HS-27A (cell line): Measurements from ENCODE around the gene FBN3.
"Not testable (repeated sequence)": the region's sequence is repeated elsewhere in the genome, so short reads cannot be mapped to it uniquely, and the experiment has no call there.

Experiments
- DNase-seq: peaks from one replicate; pipeline ENCODE4 v3.0.0-alpha.2; 2012; ENCODE audit warnings: low read depth, missing footprints

FBN3 gene

DNA sequence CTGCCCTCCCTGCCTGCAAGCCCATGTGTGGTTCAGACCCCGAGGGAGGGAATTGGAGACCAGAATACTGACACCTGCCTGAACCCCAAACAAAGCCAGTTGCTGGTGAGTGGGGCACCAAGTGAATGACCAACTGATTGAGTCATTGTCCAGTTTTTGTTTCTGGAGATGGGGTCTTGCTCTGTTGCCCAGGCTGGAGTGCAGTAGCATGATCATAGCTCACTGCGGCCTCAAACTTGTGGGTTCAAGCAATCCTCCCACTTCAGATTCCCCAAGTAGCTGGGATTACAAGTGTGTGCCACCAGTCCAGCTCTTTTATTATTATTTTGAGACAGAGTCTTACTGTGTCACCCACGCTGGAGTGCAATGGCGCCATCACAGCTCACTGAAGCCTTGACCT is 92.9 kb downstream of the FBN3 start:
- no peak for DNase-seq

DNA sequence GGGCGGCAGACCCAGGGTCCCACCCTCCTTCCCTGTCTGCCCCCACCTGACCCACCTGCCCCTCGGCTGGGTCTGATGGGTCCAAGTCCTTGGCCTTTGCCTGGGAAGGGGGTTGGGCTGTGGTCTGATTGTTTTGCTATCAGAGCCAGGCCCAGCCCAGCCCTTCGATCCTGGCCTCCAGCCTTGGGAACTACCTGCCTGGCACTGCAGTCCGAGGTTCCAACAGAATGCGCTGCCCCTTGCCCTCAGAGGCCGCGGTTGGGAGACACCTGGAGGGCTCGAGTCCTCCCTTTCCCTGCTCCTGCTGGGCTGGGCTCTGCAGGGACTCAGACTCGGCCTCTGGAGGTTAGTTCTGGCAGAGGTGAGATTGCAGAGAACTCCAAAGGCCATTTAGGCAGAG is 95.2 kb downstream of the FBN3 start:
- DNase-seq = no peak

DNA sequence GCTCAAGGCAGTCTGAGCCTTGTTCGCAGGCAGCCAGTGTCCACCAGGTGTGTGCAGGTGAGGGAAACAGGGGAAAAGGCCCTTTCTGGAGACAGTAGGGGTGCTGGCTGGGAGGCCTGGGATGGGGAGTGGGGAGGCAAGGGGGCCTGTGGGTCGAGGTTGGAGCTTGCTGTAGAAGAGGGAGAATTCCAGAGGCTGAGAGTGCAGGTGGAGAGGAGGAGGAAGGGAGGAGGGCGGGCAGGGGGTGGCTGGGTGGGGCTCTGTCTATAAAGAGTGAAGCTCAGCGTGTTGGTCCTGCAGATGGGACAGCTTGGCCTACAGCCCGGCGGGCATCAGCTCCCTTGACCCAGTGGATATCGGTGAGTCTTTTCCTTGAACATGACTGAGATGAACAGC is 96.9 kb downstream of the FBN3 start, which contains the start of gene CCL25:
Gene CCL25, plus strand, starts transcription at position 297 of the 396 bp plus-strand sequence. CDS start 290 bp downstream, outside the sequence.
- no peak for DNase-seq

DNA sequence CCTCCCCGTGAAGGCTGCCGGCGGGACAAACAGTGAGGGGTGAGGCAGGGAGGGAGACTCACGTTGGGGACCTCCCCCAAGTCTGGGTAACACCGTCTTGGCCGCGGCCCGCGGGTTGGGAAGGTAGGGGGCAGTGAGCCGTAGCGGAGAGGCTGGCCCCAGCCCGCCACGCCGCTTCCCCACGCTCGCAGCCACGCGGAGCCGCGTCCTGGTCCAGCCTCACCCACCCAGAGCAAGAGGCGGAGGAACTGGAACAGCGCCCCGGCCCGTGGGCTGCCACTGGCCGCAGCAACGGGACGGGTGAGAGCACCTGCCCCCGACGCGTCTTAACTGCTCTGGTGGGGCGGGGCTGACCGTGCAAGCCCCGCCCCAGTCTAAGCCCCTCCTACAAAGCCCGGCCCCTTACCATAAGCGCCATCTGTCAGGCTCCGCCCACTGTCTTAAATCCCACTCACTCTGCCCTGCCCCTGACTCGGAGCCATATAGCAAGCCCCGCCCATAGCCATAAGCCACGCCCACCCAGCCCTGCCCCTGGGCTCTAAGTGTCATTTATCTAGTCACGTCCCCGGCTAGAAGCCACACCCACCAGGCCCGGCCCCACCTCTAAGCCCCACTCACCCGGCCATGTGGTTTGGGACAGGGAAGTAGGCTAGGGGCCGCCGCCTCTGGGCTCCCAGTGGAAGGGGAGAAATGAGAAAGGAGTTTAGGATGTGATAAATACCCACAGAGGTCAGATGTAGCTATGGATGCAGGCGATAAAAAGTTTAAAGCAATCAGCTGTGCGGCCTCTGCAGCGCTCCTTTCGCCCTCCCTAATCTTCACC is 98.9 kb downstream of the FBN3 start:
- DNase-seq = no peak

DNA sequence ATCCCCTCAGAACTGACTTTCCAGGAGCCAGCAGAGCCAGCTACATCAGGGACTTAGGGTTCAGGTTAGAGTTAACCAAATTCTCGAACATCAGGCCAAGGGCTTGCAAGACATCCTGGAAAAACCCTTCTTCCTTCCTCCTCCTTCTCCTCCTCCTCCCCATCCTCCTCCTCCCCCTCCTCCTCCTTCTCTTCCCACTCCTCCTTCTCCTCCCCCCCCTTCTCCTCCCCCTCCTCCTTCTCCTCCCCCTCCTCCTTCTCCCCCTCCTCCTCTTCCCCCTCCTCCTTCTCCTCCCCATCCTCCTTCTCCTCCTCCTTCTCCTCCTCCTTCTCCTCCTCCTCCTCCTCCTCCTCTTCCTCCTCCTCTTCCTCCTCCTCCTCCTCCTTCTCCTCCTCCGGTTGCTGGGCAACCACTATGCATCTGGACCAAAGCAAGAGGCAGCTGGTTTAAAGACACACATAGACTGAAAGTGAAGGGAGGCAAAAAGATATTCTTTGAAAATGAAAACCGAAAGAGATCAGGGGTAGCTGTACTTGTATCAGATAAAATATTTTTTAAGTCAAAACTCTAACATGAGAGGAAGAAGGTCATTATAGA is 102.7 kb downstream of the FBN3 start:
- DNase-seq = no peak

DNA sequence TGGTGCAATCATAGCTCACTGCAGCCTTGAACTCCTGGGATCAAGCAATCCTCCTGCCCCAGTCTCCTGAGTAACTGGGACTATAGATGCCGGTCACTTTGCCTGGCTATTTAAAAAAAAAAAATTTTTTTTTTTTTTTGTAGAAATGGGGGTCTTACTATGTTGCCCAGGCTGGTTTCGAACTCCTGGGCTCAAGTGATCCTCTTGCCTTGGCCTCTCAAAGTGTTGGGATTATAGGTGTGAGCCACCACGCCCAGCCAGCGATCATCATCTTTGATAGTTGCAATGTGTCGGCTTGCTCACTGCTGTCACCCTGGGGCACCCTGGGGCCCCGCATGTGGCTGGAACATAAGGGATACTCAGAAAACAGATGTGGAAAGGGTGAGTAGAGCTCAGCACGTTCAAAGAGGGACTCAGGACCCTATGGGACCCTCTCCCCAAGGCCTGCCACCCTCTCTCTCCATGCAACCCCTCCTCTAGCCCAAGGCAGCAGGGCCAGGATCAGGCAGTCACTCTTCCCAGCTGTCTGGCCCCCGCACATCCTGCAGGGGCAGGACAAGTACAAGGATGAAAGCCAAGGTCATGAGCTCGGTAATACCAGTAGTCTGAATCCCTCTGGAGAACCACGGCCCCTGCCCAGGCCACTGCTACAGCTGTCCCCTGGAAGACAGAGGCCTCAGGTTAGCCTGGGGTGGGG is 103.4 kb downstream of the FBN3 start:
- no peak for DNase-seq

DNA sequence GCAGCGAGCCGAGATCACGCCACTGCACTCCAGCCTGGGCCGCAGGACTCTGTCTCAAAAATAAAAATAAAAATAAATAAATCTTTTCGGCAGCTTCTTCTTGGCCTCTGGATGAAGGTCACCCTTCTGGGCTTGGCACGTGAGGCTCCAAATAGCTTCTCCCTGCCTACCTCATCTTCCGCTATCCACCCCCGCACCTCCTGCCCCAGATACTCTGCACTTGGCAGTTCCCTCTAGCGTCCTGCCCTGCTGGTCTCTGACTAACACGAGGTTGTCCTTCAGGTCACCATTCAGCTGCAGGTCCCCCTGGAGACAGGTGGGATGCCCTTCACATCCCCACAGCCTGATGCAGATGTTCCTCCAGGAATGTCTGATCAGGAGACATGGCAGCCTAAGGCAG is 105.4 kb downstream of the FBN3 start:
- no peak for DNase-seq

DNA sequence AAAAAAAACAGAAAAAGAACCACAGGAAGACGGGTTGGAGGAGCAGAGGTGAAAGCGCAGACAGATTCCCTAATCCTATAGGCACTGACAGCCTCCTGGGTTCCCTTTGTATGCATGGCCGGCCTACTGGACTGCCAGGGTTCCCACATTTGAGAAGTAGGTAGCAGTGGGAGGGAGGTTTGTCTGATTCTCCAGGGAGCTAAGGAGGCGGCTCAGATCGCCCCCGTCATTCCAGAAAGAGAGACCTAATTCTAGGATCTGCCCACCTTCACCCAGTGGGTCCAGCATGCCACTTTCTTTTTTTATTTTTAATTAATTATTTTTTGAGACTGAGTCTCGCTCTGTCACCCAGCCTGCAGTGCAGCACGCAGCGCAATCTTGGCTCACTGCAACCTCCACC is 106.5 kb downstream of the FBN3 start:
- no peak for DNase-seq

DNA sequence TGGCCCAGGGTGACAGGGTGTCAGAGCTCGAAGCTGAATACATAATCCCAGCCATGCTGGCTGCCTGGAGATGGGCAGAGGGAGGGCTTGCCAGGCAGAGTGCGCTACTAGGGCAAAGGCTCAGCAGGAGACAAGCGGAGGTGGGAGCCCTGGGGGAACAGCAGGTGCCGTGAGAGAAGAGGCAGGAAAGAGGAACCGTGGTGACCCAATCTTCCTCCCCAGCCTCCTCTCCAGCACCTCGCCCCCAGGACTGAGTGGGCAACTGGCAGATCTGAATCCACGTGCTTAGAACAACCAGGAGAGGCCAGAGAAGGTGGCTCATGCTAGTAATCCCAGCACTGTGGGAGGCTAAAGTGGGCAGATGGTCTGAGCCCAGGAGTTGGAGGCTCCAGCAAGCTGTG is 107.9 kb downstream of the FBN3 start:
- DNase-seq = no peak

DNA sequence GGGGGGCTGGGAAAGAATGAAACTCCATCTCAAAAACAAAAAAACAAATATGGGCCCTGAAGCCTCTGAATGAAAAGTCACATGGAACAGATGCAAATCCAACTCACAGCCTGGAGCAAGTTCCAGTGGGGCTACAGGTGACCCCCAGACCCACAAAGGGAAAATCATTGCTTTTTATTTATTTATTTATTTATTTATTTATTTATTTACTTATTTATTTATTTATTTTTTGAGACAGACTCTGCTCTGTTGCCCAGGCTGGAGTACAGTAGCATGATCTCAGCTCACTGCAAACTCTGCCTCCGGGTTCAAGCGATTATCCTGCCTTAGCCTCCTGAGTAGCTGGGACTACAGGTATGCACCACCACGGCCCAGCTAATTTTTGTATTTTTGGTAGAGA is 110.2 kb downstream of the FBN3 start:
- DNase-seq = no peak

DNA sequence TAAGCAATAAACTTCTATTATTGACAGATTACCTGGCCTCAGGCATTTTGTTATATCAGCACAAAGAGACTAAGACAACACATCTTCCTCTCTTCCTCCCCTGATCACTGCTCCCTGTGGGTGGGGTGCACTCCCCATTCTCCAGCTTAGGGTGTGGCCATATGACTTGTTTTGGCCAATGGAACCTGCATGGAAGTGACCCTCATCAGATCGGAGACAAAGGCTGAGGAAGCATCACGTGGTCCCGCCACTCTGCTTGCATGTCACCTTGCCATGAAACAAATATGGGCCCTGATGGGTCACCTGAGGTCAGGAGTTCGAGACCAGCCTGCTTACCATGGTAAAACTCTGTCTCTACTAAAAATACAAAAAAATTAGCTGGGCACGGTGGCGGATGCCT is 110.6 kb downstream of the FBN3 start:
- DNase-seq = no peak

DNA sequence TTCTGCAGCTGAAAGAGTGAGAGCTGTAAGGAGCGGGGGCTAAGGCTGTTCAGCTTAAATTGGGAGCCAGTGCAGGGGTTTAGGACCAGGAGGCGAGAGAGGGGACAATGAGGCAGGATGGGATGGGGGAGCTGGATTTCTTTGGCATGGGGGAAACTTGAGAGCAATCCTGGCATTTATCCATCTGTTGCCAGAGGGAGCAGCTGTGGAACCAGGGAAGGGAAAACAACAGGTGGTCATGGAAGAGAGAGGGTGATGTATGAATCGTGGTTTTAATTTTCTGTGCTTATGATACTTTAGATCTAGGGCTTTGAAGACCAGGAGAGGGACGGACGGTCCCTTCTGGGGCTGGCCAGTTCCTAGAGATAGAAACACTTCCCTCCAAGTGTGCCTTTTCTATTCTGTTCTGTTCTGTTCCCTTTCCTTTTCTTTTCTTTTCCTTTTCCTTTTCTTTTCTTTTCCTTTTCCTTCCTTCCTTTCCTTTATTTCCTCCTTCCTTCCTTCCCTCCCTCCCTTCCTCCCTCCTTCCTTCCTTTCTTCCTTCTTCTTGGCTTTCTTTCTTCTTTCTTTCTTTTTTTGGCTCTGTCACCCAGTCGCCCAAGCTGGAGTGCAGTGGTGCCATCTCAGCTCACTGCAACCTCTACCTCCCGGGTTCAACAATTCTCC is 112.8 kb downstream of the FBN3 start:
- DNase-seq = no peak

DNA sequence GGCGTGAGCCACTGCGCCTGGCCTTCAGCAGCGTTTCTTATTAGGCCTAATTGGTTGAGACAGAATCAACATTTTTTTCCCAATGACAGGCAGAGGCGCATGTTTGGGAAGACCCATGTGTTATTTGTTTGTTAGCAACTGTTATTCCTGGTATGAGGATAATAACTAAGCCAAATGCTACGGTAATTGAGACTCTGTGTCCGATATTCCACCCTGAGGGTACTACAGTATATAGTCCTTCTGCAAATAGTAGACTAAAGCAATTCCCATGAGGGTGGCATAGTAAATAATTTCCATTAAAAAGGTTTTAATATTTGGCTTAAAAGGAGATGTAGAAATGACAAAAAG is 115.2 kb downstream of the FBN3 start:
- no peak for DNase-seq

DNA sequence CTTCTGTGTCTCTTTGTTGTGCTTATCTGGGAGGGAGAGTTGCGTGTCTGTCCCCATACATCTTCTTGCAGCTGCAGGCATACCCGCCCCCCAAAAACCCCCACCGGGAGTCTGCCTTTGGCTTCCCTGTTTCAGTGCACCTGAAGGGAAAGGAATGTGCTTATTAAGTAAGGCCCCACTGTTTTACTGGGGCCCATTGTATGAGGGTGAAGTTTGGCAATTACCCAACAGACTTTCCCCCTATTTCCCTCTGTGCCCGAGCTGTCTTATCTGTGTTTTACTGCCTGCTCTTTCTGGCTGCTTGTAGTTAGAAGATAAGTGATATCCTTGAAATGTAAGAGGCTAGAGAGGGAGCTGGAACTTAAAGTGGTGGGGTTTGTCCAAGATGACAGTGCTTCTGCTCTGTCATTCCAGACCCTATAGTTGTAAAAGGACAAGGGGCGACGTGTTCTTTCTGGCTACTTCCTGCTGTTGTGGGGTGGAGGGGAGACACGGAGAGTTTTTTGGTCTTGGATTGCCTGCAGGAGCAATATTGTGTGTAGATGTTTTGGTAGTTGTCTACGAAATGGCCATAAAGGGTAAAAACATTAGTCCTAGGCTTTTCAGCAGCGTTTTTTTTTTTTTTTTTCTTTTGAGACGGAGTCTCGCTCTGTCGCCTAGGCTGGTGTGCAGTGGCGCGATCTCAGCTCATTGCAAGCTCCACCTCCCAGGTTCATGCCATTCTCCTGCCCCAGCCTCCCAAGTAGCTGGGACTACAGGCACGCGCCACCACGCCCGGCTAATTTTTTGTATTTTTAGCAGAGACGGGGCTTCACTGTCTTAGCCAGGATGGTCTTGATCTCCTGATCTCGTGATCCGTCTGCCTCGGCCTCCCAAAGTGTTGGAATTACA is 115.9 kb downstream of the FBN3 start:
- DNase-seq = not testable (repeated sequence)

DNA sequence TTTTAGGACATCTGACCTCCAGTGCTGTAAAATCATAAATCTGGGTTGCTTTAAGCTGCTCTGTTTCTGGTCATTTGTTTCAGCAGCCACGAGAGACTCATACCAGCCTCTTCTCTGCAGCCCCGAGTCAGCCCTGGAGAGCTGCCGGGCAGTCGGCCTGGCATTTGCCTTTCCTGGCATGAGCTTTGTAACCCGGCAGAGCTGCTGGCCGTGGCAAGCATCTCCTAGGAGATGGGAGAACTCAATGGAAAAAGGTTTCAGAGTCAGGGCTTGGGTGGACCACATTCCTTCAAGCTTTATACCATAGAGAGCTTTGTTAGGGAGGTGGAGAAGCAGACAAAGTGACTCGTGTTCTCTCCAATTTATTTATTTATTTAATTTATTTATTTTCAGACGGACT is 118.4 kb downstream of the FBN3 start:
- no peak for DNase-seq

DNA sequence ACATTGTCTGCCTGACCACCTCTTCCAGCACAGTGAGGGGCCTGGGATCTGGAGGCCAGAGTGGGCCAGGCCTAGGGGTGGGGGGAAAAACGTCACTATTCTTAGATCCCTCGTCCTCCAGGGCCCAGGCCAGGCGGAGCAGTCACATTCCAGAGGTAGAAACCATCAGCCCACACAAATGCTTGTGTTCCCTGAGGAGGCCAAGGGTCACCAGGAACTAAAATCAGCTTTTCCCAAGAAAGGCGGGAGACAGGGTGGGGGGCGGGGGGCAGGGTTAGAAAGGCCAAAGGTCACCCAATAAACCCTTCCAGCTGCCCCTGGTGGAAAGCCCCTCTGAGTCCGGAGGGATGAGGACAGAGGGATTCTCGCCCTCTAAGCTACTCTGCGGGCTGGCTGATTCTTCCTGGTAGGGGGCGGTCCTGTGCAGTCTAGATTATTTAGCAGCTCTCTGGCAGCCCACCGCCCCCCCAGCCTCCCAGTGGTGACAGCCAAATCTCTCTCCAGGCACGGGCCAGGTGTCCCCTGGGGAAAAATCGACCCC is 120.4 kb downstream of the FBN3 start:
- no peak for DNase-seq

DNA sequence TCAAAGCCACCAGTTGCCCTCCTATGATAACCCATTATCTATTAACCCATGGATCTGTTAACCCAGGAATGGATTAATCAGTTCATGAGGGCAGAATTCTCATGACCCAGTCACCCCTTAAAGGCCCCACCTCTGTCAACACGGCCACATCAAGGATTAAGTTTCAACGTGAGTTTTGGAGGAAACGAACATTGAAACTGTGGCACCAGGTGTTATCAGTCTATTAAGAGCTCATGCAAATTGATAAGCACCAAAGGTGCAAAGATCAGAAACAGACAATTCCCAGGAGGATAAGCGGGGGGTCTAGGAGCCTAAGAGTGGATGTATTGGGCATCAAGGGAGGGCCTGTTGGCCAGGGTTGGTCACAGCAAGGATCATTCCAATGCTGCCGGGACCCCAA is 124.1 kb downstream of the FBN3 start:
- DNase-seq = no peak

DNA sequence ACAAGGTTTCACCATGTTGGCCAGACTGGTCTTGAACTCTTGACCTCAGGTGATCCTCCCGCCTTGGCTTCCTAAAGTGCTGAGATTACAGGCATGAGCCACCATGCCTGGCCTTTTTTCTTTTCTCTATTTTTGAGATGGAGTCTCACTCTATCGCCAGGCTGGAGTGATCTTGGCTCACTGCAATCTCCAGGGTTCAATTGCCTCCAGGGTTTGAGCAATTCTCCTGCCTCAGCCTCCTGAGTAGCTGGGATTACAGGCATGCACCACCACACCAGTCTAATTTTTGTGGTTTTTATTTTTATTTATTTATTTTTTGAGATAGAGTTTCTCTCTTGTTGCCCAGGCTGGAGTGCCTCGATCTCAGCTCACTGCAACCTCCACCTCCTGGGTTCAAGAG is 125.1 kb downstream of the FBN3 start:
- not testable (repeated sequence) for DNase-seq

DNA sequence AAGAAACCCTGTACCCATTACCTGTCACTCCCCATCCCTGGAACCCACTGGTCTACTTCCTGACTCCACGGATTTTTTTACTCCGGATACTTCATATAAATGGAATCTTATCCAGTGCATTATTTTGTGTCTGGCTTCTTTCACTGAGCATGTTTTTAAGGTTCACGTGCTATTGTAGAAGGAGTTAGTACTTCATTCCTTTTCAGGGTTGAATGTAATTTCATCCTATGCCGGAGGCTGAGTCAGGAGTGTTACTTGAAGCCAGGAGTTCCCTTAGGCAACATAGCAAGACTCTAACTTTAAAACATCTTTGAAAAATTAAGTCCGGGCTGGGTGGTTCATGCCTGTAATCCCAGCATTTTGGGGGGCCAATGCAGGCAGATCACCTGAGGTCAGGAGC is 126.0 kb downstream of the FBN3 start:
- no peak for DNase-seq

DNA sequence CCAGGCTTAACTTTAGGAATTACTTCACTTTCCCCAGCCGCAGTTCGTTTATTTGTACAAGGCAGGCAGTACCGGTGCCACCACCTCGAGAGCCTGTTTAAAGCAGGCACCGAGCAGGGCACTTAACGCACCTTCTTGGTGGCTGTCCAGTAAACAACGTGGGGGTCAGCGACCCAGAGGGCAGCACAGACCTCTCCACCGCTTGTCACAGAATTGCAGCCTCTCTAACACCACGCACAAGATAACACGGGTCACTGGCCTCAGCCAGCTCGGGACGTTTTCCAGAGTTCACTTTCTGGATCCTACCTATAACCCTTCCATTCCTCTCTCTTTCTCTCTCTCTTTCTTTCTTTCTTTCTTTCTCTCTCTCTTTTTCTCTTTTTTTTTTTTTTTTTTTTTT is 127.1 kb downstream of the FBN3 start:
- DNase-seq = no peak

DNA sequence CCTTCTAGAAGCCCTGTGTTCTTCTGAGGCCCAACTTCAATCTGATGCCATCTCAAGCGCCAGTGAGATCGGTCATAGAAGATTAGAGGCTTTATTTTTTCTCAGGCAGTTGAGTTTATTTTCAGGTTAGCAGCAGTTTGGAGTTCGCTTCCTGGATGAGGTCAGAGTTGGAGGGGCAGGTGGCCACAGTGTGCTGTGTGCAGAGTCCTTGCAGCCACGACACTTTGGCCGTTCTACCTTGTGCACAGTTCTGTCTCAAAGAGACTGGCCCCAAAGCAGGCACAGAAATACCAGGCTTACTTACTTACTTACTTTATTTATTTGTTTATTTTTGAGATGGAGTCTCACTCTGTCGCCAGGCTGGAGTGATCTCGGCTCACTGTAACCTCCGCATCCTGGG is 128.0 kb downstream of the FBN3 start:
- DNase-seq = no peak
